ENCODE data around the gene NLRC3. TPM values are rescaled to one million over a fixed set of nuclear protein-coding genes. Genes with fewer than 3 reads are reported as not detected.

NLRC3 gene
- total RNA-seq, 1 experiment from 2014 or later, result 0.15 TPM

DNA sequence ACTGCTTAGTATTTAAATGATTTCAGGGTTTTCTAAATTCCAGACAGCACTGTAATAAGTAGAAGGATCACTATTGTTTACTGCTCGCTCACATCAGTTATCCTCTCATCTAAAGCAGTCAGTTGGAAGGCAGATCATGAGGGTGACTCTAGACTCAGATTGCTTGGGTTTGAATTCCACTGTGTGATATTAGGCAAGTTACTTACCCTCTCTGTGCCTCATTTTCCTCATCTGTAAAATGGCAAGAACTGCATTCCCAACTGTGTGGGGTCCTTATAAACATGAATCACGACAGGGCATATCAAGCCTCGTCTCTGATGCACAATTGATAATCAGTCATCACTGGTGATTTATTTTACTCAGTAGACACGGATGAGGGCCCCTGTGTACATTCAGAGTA lies 61.3 kb downstream of the NLRC3 start:
- TF ChIP-seq CEBPB (IDR thresholded peaks at IDR 0.05; ENCODE audit: low read depth) (no peak), SRF (IDR thresholded peaks at IDR 0.05; ENCODE audit: low read depth) (no peak), ZNF274 (IDR thresholded peaks at IDR 0.05; ENCODE audit: low read depth, low read length) (no peak), POLR2AphosphoS5 (IDR thresholded peaks at IDR 0.05; ENCODE audit: low read depth, low read length) (no peak), SIN3A (IDR thresholded peaks at IDR 0.05; ENCODE audit: low read depth) (no peak), EZH2 (IDR thresholded peaks at IDR 0.05) (no peak), JUND (IDR thresholded peaks at IDR 0.05) (no peak), ELF1 (IDR thresholded peaks at IDR 0.05; ENCODE audit: borderline replicate concordance, low read depth) (no peak), TCF7L2 (IDR thresholded peaks at IDR 0.05; ENCODE audit: borderline replicate concordance, extremely low read depth, insufficient read depth, insufficient read length) (no peak), YY1 (IDR thresholded peaks at IDR 0.05; ENCODE audit: extremely low read depth, insufficient replicate concordance, low read depth, low read length) (no peak), MAX (IDR thresholded peaks at IDR 0.05) (no peak), EZH2phosphoT487 (IDR thresholded peaks at IDR 0.05; ENCODE audit: borderline replicate concordance) (no peak), EGR1 (IDR thresholded peaks at IDR 0.05; ENCODE audit: low read depth) (no peak), CBX3 (IDR thresholded peaks at IDR 0.05; ENCODE audit: low read depth) (no peak), ZFX (IDR thresholded peaks at IDR 0.05) (no peak), REST (IDR thresholded peaks at IDR 0.05; ENCODE audit: low read depth) (no peak)
- TF ChIP-seq, protein P1, sequence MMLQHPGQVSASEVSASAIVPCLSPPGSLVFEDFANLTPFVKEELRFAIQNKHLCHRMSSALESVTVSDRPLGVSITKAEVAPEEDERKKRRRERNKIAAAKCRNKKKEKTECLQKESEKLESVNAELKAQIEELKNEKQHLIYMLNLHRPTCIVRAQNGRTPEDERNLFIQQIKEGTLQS (IDR thresholded peaks at IDR 0.05), result no peak

More for the DNA sequence above, 61.3 kb downstream of the NLRC3 start:
- Histone ChIP-seq H3K27ac (ENCODE audit: low read depth, low read length) (no peak overlapping the region), H3K79me2 (ENCODE audit: insufficient read depth, low read length) (no peaks in the 10 kb centered on the region), H3K36me3 (ENCODE audit: control insufficient read depth in 1 of 2, insufficient read depth in 2 of 2, low read length in 2 of 2) (peaks cover 16 to 42% of the 10 kb centered on the region in 2 experiments), H3K4me1 (ENCODE audit: control insufficient read depth in 1 of 2, insufficient read depth in 2 of 2, low read length in 2 of 2) (no peaks in the 10 kb centered on the region), H3K4me3 (replicated peaks in 1 of 2; ENCODE audit: low read depth in 1 of 2, low read length in 2 of 2) (no peak overlapping the region), H3K9me2 (ENCODE audit: insufficient read depth) (no peaks in the 10 kb centered on the region), H3K27me3 (ENCODE audit: insufficient read depth, low read length) (no peaks in the 10 kb centered on the region), H2AFZ (ENCODE audit: low read depth, low read length, poor library complexity, severe bottlenecking) (no peak overlapping the region), H4K20me1 (ENCODE audit: insufficient read depth) (no peaks in the 10 kb centered on the region), H3K9me3 (ENCODE audit: control insufficient read depth in 1 of 2, insufficient read depth in 1 of 2, low read depth in 1 of 2, low read length in 2 of 2) (no peaks in the 10 kb centered on the region), H3K4me2 (ENCODE audit: low read length) (no peak overlapping the region), H3K9ac (ENCODE audit: low read length) (no peak overlapping the region)
- ATAC-seq (no peak), DNase-seq (ENCODE audit: low read depth, low spot score) (no peak)
- RAD21 ChIA-PET (ENCODE audit: low non-redundant PET in 1 of 2, low total read pairs in 2 of 2, uncharacterized antibody in 2 of 2, unreplicated experiment in 2 of 2), result no interaction called here
- POLR2A ChIA-PET, result no interaction called here
- intact Hi-C loops (cut with micrococcal nuclease), result no loop called here
- CTCF ChIA-PET, result no interaction called here
- BruUV-seq (replicated peaks), result no TSS peak
